HuH-7.5 (cell line): Measurements from ENCODE around the gene NOX4.

Source experiments
- DNase-seq: peaks from one replicate; pipeline ENCODE4 v3.0.0; 2011; ENCODE audit warnings: low spot score

Gene NOX4

DNA sequence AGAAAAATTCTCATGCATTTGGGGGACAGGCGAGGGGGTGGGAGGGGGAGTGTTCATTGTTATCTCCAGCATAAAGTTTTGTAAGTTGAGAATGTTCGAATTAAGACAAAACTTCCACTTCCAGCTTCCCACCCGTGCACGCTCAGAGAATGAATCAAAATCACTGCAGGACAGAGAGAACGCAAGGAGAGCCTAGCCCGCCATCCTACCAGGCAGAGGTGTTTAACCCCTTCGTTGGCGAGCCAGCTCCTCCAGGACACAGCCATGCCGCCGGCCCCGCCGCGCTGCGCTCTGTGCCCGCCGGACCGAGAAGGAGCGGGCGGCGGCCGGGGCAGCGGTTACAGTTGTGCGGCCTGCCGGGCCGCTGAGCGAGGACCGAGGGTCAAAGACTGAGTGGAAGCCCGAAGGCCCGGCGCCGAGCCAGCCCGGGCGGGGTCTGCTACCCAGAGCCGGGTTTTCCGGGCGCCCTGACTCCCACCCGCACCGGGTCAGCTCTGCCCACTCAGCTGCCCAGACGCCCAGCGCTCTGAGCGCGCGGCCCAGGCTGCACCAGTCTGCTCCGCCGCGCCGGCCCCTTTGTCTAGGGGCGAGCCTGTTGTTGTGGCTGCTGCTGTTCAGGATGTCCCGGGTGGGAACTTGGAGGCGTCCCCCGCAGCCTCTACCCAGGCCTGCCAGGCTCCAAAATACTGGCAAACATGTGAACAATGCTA, at the start of gene NOX4:
NOX4 (minus strand) TSS at position 395 of the 710 bp plus-strand sequence; CDS start at position 266, 129 bp downstream.
- DNase-seq = no peak

- no peak for DNase-seq
These were observed 49.7 kb upstream of the NOX4 start for GRCh38 chr11:89540826-89541225.

GRCh38 chr11:89537936-89538335, 46.8 kb upstream of the NOX4 start:
- DNase-seq = no peak

GRCh38 chr11:89536926-89537325, 45.8 kb upstream of the NOX4 start:
- no peak for DNase-seq

DNA sequence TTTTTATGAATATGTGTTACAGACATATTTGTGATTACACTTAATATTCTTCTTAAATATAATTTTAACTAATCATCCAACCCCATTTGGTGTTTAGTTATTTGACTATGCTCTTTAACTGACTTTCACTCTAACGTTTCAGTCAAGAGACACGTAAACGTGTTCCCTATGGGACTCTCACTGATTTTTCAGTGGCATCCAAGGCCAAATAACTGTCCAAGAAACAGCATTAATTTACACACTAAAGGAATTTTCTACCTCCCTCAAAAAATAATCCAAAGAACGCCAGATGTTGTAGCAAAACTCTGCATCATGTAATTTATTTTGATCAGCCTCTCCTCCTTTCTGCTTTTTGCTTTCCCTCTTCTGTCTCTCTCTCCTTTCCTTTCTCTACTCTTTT, 44.0 kb upstream of the NOX4 start:
- no peak for DNase-seq

DNA sequence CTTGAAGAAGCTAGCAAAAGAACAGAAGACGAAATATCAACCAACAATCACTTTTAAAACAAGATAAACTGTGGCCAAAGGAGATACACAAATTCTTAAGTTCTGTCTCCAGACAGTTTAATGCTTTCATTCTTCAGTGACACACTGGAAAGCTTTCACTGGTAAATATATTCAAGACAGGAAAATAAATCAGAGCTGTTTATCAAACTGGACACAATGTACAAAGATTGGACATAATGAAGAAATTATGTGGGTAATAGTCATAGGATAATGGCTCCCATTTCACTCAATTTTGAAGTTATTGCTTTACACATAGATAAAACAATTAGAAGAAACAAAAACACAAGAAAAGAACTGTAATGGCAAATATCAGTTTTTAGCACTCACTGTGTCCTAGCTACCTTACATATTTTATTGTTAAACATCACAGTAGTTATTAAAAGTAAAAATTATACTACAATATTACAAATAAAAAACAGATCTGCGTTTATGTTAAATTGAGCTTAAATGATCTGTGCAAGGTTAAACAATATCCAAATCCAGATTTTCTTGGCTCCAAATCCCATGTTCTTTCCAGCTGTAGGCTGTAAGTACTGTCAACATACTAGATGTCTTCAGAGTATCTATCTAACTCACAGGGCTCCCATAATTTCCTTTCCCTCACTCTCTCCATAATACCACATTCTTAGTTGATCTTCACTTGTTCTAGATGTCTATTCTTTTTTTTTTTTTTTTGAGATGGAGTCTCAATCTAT, 38.6 kb upstream of the NOX4 start:
- no peak for DNase-seq

- DNase-seq = no peak
These were observed 30.6 kb upstream of the NOX4 start for GRCh38 chr11:89521792-89522191.

DNA sequence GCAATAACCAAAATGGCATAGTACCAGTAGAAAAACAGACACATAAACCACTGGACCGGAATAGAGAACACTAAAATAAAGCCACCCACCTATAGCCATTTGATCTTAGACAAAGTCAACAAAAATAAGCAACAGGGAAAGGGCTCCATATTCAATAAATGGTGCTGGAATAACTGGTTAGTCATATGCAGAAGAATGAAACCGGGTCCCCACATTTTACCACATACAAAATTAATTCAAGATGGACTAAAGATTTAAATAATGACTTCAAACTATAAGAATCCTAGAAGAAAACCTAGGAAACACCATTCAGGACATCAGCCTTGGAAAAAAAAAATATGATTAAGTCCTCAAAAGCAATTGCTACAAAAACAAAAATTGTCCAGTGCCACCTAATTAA, 30.1 kb upstream of the NOX4 start:
- no peak for DNase-seq

- no peak for DNase-seq
These were observed 25.3 kb upstream of the NOX4 start for GRCh38 chr11:89516496-89516895.

- DNase-seq = no peak
These were observed 17.4 kb upstream of the NOX4 start for GRCh38 chr11:89508544-89508943.

GRCh38 chr11:89504270-89504669, 13.1 kb upstream of the NOX4 start:
- no peak for DNase-seq

DNA sequence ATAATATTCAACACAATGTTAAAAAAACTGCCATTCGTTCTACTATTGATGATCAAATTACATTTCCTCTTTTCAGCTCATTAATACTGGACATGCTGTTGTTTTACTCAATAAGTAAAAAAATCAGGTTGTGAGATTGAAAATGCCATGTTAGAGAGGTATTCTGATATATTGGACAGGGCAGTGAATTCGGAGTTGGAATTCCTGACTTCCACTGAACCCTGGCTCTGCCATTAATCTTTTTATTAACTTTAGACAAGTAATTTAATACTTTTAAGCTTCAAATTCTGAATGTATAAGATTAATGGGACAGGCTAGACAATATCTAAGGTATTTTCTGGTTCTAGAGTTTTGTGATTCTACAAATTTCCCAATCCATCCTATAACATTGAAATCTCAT, 12.2 kb upstream of the NOX4 start:
- DNase-seq = no peak

DNA sequence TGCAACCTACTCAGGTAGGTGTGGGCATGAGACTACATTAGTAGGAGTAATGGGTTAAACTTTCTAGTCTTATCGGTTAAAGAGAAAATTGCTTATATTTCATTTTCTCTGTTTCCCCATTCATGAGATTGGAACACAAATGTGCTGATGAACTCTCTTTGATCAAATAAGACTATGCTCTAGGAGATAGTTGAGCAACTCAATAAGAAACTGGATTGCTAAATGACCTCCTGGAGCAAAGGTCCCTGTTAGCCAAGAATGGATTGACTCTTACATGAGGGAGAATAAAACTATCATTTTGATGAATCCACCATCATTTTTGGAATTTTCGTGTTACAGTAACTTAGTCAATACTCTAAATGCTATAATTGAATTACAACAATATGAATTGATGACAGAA, 11.1 kb upstream of the NOX4 start:
- DNase-seq = no peak

DNA sequence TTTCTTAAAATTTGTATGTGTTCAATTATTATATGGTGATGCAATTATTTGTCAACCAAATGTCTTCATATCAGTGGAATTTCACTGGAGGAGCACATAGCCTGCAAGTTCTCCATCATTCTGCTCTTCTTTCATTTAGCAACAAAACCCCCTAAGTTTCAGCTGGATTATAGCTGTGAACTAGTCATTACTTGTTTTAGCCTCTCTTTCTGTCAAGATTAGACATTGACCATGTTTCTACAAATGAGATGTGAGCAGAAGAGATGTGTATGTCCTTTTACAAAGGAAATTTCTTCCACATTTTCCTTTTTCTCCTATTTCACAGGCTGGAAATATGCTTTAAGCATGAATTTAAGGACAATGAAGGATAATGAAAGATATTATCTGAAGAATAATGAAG, 9.2 kb upstream of the NOX4 start:
- no peak for DNase-seq

GRCh38 chr11:89498845-89499448, 7.8 kb upstream of the NOX4 start:
- no peak for DNase-seq

GRCh38 chr11:89495951-89496350, 4.8 kb upstream of the NOX4 start:
- DNase-seq = no peak

DNA sequence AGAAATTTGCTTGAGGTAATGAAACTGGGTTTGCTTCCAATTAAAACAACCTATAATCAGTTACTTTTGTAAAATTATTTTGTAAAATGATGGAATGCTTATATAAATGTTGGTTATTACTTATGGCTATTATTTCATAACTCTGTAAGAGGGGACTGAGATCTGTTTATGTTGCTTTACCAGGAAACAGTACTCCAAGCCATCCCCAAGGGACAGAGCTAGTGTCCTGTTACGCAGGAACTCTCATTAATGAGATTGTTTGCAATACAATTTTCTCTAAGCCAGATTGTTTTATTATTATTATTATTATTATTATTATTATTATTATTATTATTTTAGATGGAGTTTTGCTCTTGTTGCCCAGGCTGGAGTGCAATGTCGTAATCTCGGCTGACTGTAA, 2.3 kb upstream of the NOX4 start:
- no peak for DNase-seq

- no peak for DNase-seq
These were observed 584 bp downstream of the NOX4 start for GRCh38 chr11:89490602-89490980.

GRCh38 chr11:89489930-89490329, 1.2 kb downstream of the NOX4 start:
- DNase-seq = no peak

- DNase-seq = no peak
These were observed 4.2 kb downstream of the NOX4 start for GRCh38 chr11:89487016-89487415.

DNA sequence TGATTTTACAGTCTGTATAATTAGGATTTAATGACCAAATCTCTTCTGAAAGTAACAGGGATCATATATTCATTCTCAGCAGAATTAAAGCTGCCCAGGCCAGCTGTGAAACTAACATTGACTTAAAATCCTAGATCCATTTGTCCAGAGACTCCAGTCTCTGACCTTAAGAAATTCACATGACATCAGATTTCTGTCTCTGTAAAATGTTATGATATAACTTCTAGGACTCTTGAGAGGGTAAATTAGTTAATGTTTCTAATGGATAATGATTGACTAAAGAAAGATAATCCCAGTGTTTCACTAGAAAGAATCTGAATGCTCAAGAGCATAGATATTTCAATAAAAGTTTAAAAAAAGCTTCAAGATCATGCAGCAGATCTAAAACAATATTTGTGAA, 6.3 kb downstream of the NOX4 start:
- no peak for DNase-seq

DNA sequence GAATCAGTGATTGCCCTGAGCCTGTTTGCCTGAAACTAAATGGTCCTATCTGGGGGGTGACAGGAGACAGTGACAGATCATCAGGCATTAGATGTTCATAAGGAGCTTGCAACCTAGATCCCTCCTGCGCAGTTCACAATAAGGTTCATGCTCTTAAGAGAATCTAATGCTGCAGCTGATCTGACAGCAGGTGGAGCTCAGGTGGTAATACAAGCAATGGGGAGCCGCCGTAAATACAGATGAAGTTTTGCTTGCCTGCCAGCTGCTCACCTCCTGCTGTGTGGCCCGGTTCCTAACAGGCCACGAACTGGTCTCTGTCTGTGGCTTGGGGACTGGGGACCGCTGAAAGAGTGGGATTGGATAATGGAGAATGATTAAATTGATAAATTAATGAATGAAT, 14.0 kb downstream of the NOX4 start:
- DNase-seq = no peak

DNA sequence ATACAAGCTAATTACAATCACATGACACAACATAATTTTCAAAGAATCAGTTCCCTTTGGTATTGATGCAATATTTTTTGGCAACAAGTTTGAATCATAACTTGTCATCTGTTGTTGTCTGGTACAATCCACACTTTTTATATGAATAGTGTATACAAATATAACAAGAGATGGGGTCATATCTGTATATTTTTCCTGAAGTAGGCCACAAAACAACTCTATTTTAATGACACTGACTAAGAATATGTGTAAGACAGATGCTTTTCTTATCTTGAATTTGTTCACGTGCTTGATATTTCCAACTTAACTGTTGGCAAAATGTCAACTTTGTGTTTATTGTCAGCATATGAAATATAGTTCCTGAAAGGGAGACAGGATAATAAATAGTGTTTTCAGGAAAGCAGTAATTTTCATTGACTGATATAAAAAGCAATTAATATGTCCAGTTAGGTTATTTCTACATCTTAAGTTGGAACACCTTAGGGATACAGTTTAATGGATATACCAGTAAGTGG, 27.9 kb downstream of the NOX4 start:
- no peak for DNase-seq
